HCT116 (cell line): Measurements from ENCODE around the gene RBP5. TPM values are rescaled to one million over a fixed set of nuclear protein-coding genes. Genes with fewer than 3 reads are reported as not detected.

ENCODE experiments used
- ATAC-seq: fragments of 200-7000 bp; cut with Tn5 transposase; 2 replicates; pipeline ENCODE4 v1.9.1; 2020; ENCODE audit warnings: mild to moderate bottlenecking, moderate library complexity
- BruUV-seq: library from RNA; stranded (reverse); fragments of 400-500 nt; replicated peaks from 2 replicates; lab custom pipeline; 2021; lab: Mats Ljungman, UMichigan
- CTCF ChIA-PET: fragments of 300-600 bp; sonication (Branson Sonifier 250); formaldehyde crosslinking; loops from one replicate; lab custom pipeline; 2021; ENCODE audit warnings: antibody characterized with exemption; lab: Charles Lee
- POLR2A ChIA-PET: fragments of 300-600, 350-600 bp; sonication (Branson Sonifier 250); formaldehyde crosslinking; loops from one replicate; lab custom pipeline; 2021; ENCODE audit warnings: antibody characterized with exemption; lab: Charles Lee
- RAD21 ChIA-PET, 2 experiments: fragments of 300-600 bp; sonication (Branson Sonifier 250); formaldehyde crosslinking; loops; one replicate each; lab custom pipeline; 2023; ENCODE audit warnings: low total read pairs in 2 of 2; ENCODE audit not compliant: uncharacterized antibody in 2 of 2, unreplicated experiment in 2 of 2, low non-redundant PET in 1 of 2; lab: Charles Lee
- DNase-seq: peaks from one replicate; pipeline ENCODE4 v3.0.0-alpha.2; 2010; ENCODE audit warnings: low read depth, low spot score
- H2AFZ ChIP-seq: fragments of 200-600 bp; shearing (Covaris generic), sonication (generic); 2 replicates; pipeline ENCODE4 v1.6.1; 2017; ENCODE audit warnings: low read depth, mixed run types, mixed read lengths, antibody characterized with exemption, low read length; ENCODE audit not compliant: poor library complexity, severe bottlenecking
- H3K27ac ChIP-seq: 2 replicates; pipeline ENCODE4 v1.5.1; 2012; ENCODE audit warnings: low read depth, low read length
- H3K27me3 ChIP-seq: fragments of 200-600 bp; sonication (generic); 2 replicates; pipeline ENCODE4 v1.6.1; 2016; ENCODE audit warnings: mixed run types, low read length, mixed read lengths; ENCODE audit not compliant: insufficient read depth
- H3K36me3 ChIP-seq, 2 experiments: fragments of 200-500 bp in 1 of 2; fragments of 200-600 bp in 1 of 2; sonication (Bioruptor generic) in 1 of 2; sonication (generic) in 1 of 2; 2 replicates each; pipeline versions ENCODE4 v1.5.1 to v1.6.1; 2014 to 2016; ENCODE audit warnings: low read length in 2 of 2, inconsistent platforms in 1 of 2, mixed read lengths in 1 of 2, mixed run types in 1 of 2; ENCODE audit not compliant: insufficient read depth in 2 of 2, control insufficient read depth in 1 of 2
- H3K4me1 ChIP-seq, 2 experiments: fragments of 200-600 bp in 1 of 2; sonication (generic) in 1 of 2; 2 replicates each; pipeline versions ENCODE4 v1.5.1 to v1.6.1; 2012 to 2017; ENCODE audit warnings: low read length in 2 of 2, inconsistent platforms in 1 of 2, mild to moderate bottlenecking in 1 of 2, mixed read lengths in 1 of 2, mixed run types in 1 of 2, moderate library complexity in 1 of 2; ENCODE audit not compliant: insufficient read depth in 2 of 2, control insufficient read depth in 1 of 2
- H3K4me2 ChIP-seq: fragments of 200-600 bp; sonication (generic); 2 replicates; pipeline ENCODE4 v1.6.1; 2017; ENCODE audit warnings: mixed run types, low read length, mixed read lengths
- H3K4me3 ChIP-seq, 2 experiments: fragments of 200-600 bp in 1 of 2; sonication (generic) in 1 of 2; replicated peaks in 1 of 2; 2 replicates each; pipeline ENCODE4 v1.5.1; 2011 to 2016; ENCODE audit warnings: low read length in 2 of 2, control low read depth in 1 of 2, low read depth in 1 of 2, mild to moderate bottlenecking in 1 of 2, mixed read lengths in 1 of 2, mixed run types in 1 of 2
- H3K79me2 ChIP-seq: fragments of 200-600 bp; sonication (generic); 2 replicates; pipeline ENCODE4 v1.6.1; 2017; ENCODE audit warnings: mild to moderate bottlenecking, mixed run types, low read length, moderate library complexity, mixed read lengths; ENCODE audit not compliant: insufficient read depth
- H3K9ac ChIP-seq: fragments of 200-600 bp; sonication (generic); 2 replicates; pipeline ENCODE4 v1.6.1; 2016; ENCODE audit warnings: low read length, mixed read lengths
- H3K9me2 ChIP-seq: fragments of 200-600 bp; sonication (generic), shearing (Covaris generic); 2 replicates; pipeline ENCODE4 v1.6.1; 2017; ENCODE audit warnings: mixed run types, mild to moderate bottlenecking, moderate library complexity; ENCODE audit not compliant: insufficient read depth
- H3K9me3 ChIP-seq, 2 experiments: fragments of 200-500 bp in 1 of 2; fragments of 200-600 bp in 1 of 2; sonication (Bioruptor generic) in 1 of 2; sonication (generic) in 1 of 2; 2 replicates each; pipeline ENCODE4 v1.6.1; 2014 to 2017; ENCODE audit warnings: low read length in 2 of 2, mixed read lengths in 2 of 2, inconsistent platforms in 1 of 2, low read depth in 1 of 2, mild to moderate bottlenecking in 1 of 2, mixed run types in 1 of 2, moderate library complexity in 1 of 2; ENCODE audit not compliant: control insufficient read depth in 1 of 2, insufficient read depth in 1 of 2
- H4K20me1 ChIP-seq: fragments of 200-600 bp; sonication (generic), shearing (Covaris generic); 2 replicates; pipeline ENCODE4 v1.6.1; 2017; ENCODE audit warnings: mixed run types, mild to moderate bottlenecking, moderate library complexity; ENCODE audit not compliant: insufficient read depth
- CEBPB ChIP-seq: IDR thresholded peaks from 2 replicates; pipeline ENCODE4 v1.6.1; 2012; ENCODE audit warnings: low read depth
- EGR1 ChIP-seq: IDR thresholded peaks from 2 replicates; pipeline ENCODE4 v1.6.1; 2012; ENCODE audit warnings: low read depth
- ELF1 ChIP-seq: IDR thresholded peaks from 2 replicates; pipeline ENCODE4 v1.6.1; 2012; ENCODE audit warnings: low read depth, borderline replicate concordance
- EZH2 ChIP-seq: fragments of 200-600 bp; sonication (generic); IDR thresholded peaks from 2 replicates; pipeline ENCODE4 v1.6.1; 2017; ENCODE audit warnings: antibody characterized with exemption, mixed run types
- EZH2phosphoT487 ChIP-seq: fragments of 200-600 bp; IDR thresholded peaks from 2 replicates; pipeline ENCODE4 v1.6.1; 2018; ENCODE audit warnings: antibody characterized with exemption, borderline replicate concordance
- JUND ChIP-seq: IDR thresholded peaks from 2 replicates; pipeline ENCODE4 v1.6.1; 2012
- POLR2A ChIP-seq: IDR thresholded peaks from 2 replicates; pipeline ENCODE4 v1.7.0; 2011; ENCODE audit warnings: borderline replicate concordance; ENCODE audit not compliant: insufficient read depth, insufficient read length; ENCODE audit errors: extremely low read depth
- SIN3A ChIP-seq: IDR thresholded peaks from 2 replicates; pipeline ENCODE4 v1.6.1; 2012; ENCODE audit warnings: low read depth
- SP1 ChIP-seq: IDR thresholded peaks from 2 replicates; pipeline ENCODE4 v1.6.1; 2012; ENCODE audit warnings: low read depth
- SRF ChIP-seq: IDR thresholded peaks from 2 replicates; pipeline ENCODE4 v1.6.1; 2012; ENCODE audit warnings: low read depth
- YY1 ChIP-seq: IDR thresholded peaks from 2 replicates; pipeline ENCODE4 v1.6.1; 2011; ENCODE audit warnings: low read length, low read depth, moderate library complexity, mild to moderate bottlenecking; ENCODE audit not compliant: insufficient replicate concordance; ENCODE audit errors: extremely low read depth
- ZFX ChIP-seq: fragments of 450-650 bp; IDR thresholded peaks from 2 replicates; pipeline ENCODE4 v1.6.1; 2017
- ZNF274 ChIP-seq: fragments of 200-500 bp; sonication (Bioruptor generic); IDR thresholded peaks from 2 replicates; pipeline ENCODE4 v1.6.1; 2014; ENCODE audit warnings: mild to moderate bottlenecking, low read depth, low read length, inconsistent platforms
- intact Hi-C: fragments of 100-400 bp; cut with micrococcal nuclease; formaldehyde crosslinking; loops from 2 replicates; pipeline ENCODE4 v1.10.0; 2022
- total RNA-seq: library from RNA; stranded (reverse); gene quantifications from one replicate; pipeline ENCODE4 v1.2.1, GENCODE V29; 2021; ENCODE audit not compliant: unreplicated experiment
- TF ChIP-seq, protein P1 (sequence below): IDR thresholded peaks from 2 replicates; pipeline ENCODE4 v1.6.1; 2012

The RBP5 gene
- total RNA-seq, 1 experiment from 2014 or later = 0.22 TPM

DNA sequence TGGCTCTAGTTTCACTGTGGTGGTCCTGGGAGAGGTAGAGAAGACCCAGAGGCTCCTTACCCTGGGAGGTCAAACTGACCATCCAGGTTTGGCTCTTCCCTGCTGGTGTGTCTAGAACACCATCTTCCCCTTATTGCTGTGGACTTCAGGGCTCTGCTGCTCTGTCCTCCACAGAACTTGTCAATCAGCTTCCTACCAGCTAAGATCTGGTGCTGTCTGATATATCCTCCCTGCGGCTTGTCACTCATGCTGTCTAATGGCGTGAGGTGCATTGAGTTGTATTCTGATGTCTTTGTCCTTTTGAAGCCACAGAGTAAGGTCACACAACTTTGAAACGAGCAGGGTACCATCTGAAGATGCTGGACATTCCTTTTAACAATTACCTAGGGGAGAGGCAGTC, 12.5 kb downstream of the RBP5 start:
- no peak overlapping the region for H3K27ac ChIP-seq
- H3K4me1 ChIP-seq = no peaks in the 10 kb centered on the region; a peak in 1 of 4 replicates
- H2AFZ ChIP-seq = no peak overlapping the region
- no peak overlapping the region for H3K9ac ChIP-seq
- no peaks in the 10 kb centered on the region for H3K9me2 ChIP-seq
- H3K79me2 ChIP-seq = no peaks in the 10 kb centered on the region
- ChIA-PET POLR2A (no interaction called here), RAD21 (no interaction called here), CTCF (no interaction called here)
- no peak for ATAC-seq
- BruUV-seq = no TSS peak
- no peaks in the 10 kb centered on the region for H3K9me3 ChIP-seq
- H3K36me3 ChIP-seq = peaks cover 0 to 4% of the 10 kb centered on the region in 2 experiments; a peak in 1 of 4 replicates
- TF ChIP-seq SIN3A = no peak
- TF ChIP-seq CEBPB = no peak
- TF ChIP-seq ELF1 = no peak
- TF ChIP-seq ZNF274 = no peak
- TF ChIP-seq EZH2phosphoT487 = no peak
- TF ChIP-seq, protein P1, sequence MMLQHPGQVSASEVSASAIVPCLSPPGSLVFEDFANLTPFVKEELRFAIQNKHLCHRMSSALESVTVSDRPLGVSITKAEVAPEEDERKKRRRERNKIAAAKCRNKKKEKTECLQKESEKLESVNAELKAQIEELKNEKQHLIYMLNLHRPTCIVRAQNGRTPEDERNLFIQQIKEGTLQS = no peak
- no peak for TF ChIP-seq ZFX
- no peak for TF ChIP-seq SP1
- no peak for TF ChIP-seq JUND
- TF ChIP-seq YY1 = no peak
- TF ChIP-seq EGR1 = no peak
- no peak for DNase-seq
- no peak overlapping the region for H3K4me3 ChIP-seq
- H3K27me3 ChIP-seq = no peaks in the 10 kb centered on the region
- intact Hi-C loops = no loop called here
- no peaks in the 10 kb centered on the region for H4K20me1 ChIP-seq
- no peak overlapping the region for H3K4me2 ChIP-seq

DNA sequence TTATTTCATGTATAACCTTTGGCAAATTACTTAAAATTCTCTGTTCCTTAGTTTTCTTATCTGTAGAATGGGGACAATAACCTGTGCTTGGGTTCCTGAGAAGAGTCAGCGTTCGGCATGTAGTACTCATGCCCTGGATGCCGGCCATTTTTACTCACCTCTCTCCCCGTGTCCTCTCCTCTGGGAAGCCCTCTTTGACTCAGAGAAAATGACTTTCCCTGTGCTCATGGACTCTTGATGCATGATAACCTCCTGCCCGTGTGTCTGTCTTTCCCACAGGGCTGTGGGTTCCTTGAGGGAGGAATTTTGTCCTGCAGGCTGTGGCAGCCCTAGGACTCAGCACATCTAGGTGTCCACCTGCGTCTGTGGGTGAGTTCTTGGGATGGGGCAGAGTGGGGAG, 13.8 kb downstream of the RBP5 start:
- ChIA-PET POLR2A (no interaction called here), RAD21 (no interaction called here), CTCF (no interaction called here)
- Histone ChIP-seq H3K4me3 (no peak overlapping the region), H3K4me2 (no peak overlapping the region), H3K9me3 (no peaks in the 10 kb centered on the region), H3K9ac (no peak overlapping the region), H3K27me3 (no peaks in the 10 kb centered on the region), H4K20me1 (no peaks in the 10 kb centered on the region), H3K36me3 (peaks cover 0 to 4% of the 10 kb centered on the region in 2 experiments; a peak in 1 of 4 replicates), H3K4me1 (no peaks in the 10 kb centered on the region; a peak in 1 of 4 replicates), H2AFZ (no peak overlapping the region), H3K79me2 (no peaks in the 10 kb centered on the region), H3K27ac (no peak overlapping the region), H3K9me2 (no peaks in the 10 kb centered on the region)
- intact Hi-C loops = no loop called here
- TF ChIP-seq POLR2A (no peak), SRF (no peak), SP1 (no peak), ZFX (no peak), EZH2 (no peak), YY1 (no peak)
- BruUV-seq = no TSS peak
- no peak for DNase-seq
- ATAC-seq = no peak
